ENCODE results near the gene FAM117B. TPM values are rescaled to one million over a fixed set of nuclear protein-coding genes. Genes with fewer than 3 reads are reported as not detected.

The FAM117B gene
- total and polyA plus RNA-seq, 3 experiments from 2014 or later = 5.9 to 8.0 (median 6.4) TPM

- H3K27ac Mint-ChIP-seq = peak overlapping the region in 2 of 8 donors; percentile 21 to 59
- H3K4me3 Mint-ChIP-seq = no peak overlapping the region
- no peaks in the 10 kb centered on the region for H3K36me3 ChIP-seq (ENCODE audit: insufficient read depth, low read length)
- H3K9me3 Mint-ChIP-seq = no peaks in the 10 kb centered on the region
- H3K4me3 ChIP-seq (ENCODE audit: low read length) = no peak overlapping the region
- no peak overlapping the region for H3K27ac ChIP-seq (ENCODE audit: low read depth, low read length)
- no peaks in the 10 kb centered on the region for H3K9me3 ChIP-seq (ENCODE audit: low read length)
- peaks cover 32 to 69% (median 39%) of the 10 kb centered on the region in 3 donors for H3K4me1 Mint-ChIP-seq
- peaks cover 24% of the 10 kb centered on the region for H3K4me1 ChIP-seq (ENCODE audit: insufficient read depth, low read length)
- H3K27me3 Mint-ChIP-seq = peaks cover 0 to 2% of the 10 kb centered on the region in 2 donors
- no peaks in the 10 kb centered on the region for H3K27me3 ChIP-seq (ENCODE audit: insufficient read depth, low read length, poor library complexity, severe bottlenecking)
- H3K36me3 Mint-ChIP-seq = no peaks in the 10 kb centered on the region
- DNase-seq = no peak
- CTCF ChIA-PET = no interaction called here
- POLR2A ChIA-PET = no interaction called here
Observed at GRCh38 chr2:202689898-202690297, 55.1 kb downstream of the FAM117B start.

GRCh38 chr2:202690321-202690900 lies 55.6 kb downstream of the FAM117B start:
- H3K27ac Mint-ChIP-seq = peak overlapping the region in 5 of 8 donors; percentile 1 to 59 (median 22)

GRCh38 chr2:202693503-202693902 lies 58.7 kb downstream of the FAM117B start:
- H3K27ac Mint-ChIP-seq = peak overlapping the region in 1 of 8 donors; percentile 69
- peaks cover 0 to 2% of the 10 kb centered on the region in 2 donors for H3K27me3 Mint-ChIP-seq
- POLR2A ChIA-PET = no interaction called here
- Histone ChIP-seq H3K9me3 (ENCODE audit: low read length) (no peaks in the 10 kb centered on the region), H3K27me3 (ENCODE audit: insufficient read depth, low read length, poor library complexity, severe bottlenecking) (no peaks in the 10 kb centered on the region), H3K36me3 (ENCODE audit: insufficient read depth, low read length) (no peaks in the 10 kb centered on the region), H3K27ac (ENCODE audit: low read depth, low read length) (no peak overlapping the region), H3K4me3 (ENCODE audit: low read length) (no peak overlapping the region), H3K4me1 (ENCODE audit: insufficient read depth, low read length) (peaks cover 19% of the 10 kb centered on the region)
- no peaks in the 10 kb centered on the region for H3K9me3 Mint-ChIP-seq
- no peak overlapping the region for H3K4me3 Mint-ChIP-seq
- peaks cover 31 to 59% (median 40%) of the 10 kb centered on the region in 3 donors for H3K4me1 Mint-ChIP-seq
- no peak for DNase-seq
- CTCF ChIA-PET = no interaction called here
- peaks cover 4 to 17% (median 4%) of the 10 kb centered on the region in 3 donors for H3K36me3 Mint-ChIP-seq

More at GRCh38 chr2:202690321-202690900, 55.6 kb downstream of the FAM117B start:
- H3K27ac ChIP-seq (ENCODE audit: low read depth, low read length) = no peak overlapping the region
- peaks cover 0 to 2% of the 10 kb centered on the region in 2 donors for H3K27me3 Mint-ChIP-seq
- POLR2A ChIA-PET = no interaction called here
- CTCF ChIA-PET = no interaction called here
- no peak overlapping the region for H3K4me3 ChIP-seq (ENCODE audit: low read length)
- H3K4me1 ChIP-seq (ENCODE audit: insufficient read depth, low read length) = peaks cover 24% of the 10 kb centered on the region
- no peaks in the 10 kb centered on the region for H3K27me3 ChIP-seq (ENCODE audit: insufficient read depth, low read length, poor library complexity, severe bottlenecking)
- H3K36me3 Mint-ChIP-seq = no peaks in the 10 kb centered on the region
- H3K9me3 Mint-ChIP-seq = no peaks in the 10 kb centered on the region
- H3K4me3 Mint-ChIP-seq = no peak overlapping the region
- no peaks in the 10 kb centered on the region for H3K36me3 ChIP-seq (ENCODE audit: insufficient read depth, low read length)
- peaks cover 34 to 74% (median 42%) of the 10 kb centered on the region in 3 donors for H3K4me1 Mint-ChIP-seq
- no peak for DNase-seq
- H3K9me3 ChIP-seq (ENCODE audit: low read length) = no peaks in the 10 kb centered on the region

GRCh38 chr2:202695166-202695565 lies 60.4 kb downstream of the FAM117B start:
- Histone ChIP-seq H3K4me1 (ENCODE audit: insufficient read depth, low read length) (peaks cover 22% of the 10 kb centered on the region), H3K4me3 (ENCODE audit: low read length) (no peak overlapping the region), H3K9me3 (ENCODE audit: low read length) (no peaks in the 10 kb centered on the region), H3K36me3 (ENCODE audit: insufficient read depth, low read length) (no peaks in the 10 kb centered on the region), H3K27me3 (ENCODE audit: insufficient read depth, low read length, poor library complexity, severe bottlenecking) (no peaks in the 10 kb centered on the region), H3K27ac (ENCODE audit: low read depth, low read length) (no peak overlapping the region)
- ChIA-PET CTCF (no interaction called here), POLR2A (no interaction called here)
- Mint-ChIP-seq H3K4me3 (no peak overlapping the region), H3K4me1 (peaks cover 31 to 51% (median 33%) of the 10 kb centered on the region in 3 donors), H3K36me3 (peaks cover 4 to 20% (median 4%) of the 10 kb centered on the region in 3 donors), H3K27ac (peak overlapping the region in 1 of 8 donors; percentile 54), H3K27me3 (peaks cover 0 to 2% of the 10 kb centered on the region in 2 donors), H3K9me3 (no peaks in the 10 kb centered on the region)
- DNase-seq = no peak

- POLR2A ChIA-PET = interaction anchor here (0.7 to 1.0 kb wide), 2 partner anchors 65 to 1787 kb away, joined by 3 to 6 read pairs; partner anchors contain the start of gene FAM117B
- Mint-ChIP-seq H3K4me3 (no peak overlapping the region), H3K36me3 (peaks cover 4 to 24% (median 8%) of the 10 kb centered on the region in 3 donors), H3K4me1 (peaks cover 31 to 52% (median 49%) of the 10 kb centered on the region in 3 donors), H3K27me3 (no peaks in the 10 kb centered on the region), H3K9me3 (no peaks in the 10 kb centered on the region), H3K27ac (peak overlapping the region in 4 of 8 donors; percentile 39 to 64 (median 46))
- peaks cover 12% of the 10 kb centered on the region for H3K4me1 ChIP-seq (ENCODE audit: insufficient read depth, low read length)
- no peaks in the 10 kb centered on the region for H3K27me3 ChIP-seq (ENCODE audit: insufficient read depth, low read length, poor library complexity, severe bottlenecking)
- no peak overlapping the region for H3K27ac ChIP-seq (ENCODE audit: low read depth, low read length)
- CTCF ChIA-PET = interaction anchor here (0.7 to 3.0 kb wide), 4 partner anchors 31 to 128 kb away, joined by 3 to 25 read pairs (median 4); no protein-coding TSS in a partner anchor
- no peaks in the 10 kb centered on the region for H3K9me3 ChIP-seq (ENCODE audit: low read length)
- no peak for DNase-seq
- no peak overlapping the region for H3K4me3 ChIP-seq (ENCODE audit: low read length)
- no peaks in the 10 kb centered on the region for H3K36me3 ChIP-seq (ENCODE audit: insufficient read depth, low read length)
Observed at GRCh38 chr2:202700075-202700901, 65.5 kb downstream of the FAM117B start.

- H3K4me3 ChIP-seq (ENCODE audit: low read length) = no peak overlapping the region
- no peaks in the 10 kb centered on the region for H3K27me3 Mint-ChIP-seq
- H3K9me3 Mint-ChIP-seq = no peaks in the 10 kb centered on the region
- H3K36me3 Mint-ChIP-seq = peaks cover 2 to 13% (median 5%) of the 10 kb centered on the region in 3 donors
- H3K4me1 ChIP-seq (ENCODE audit: insufficient read depth, low read length) = peaks cover 16% of the 10 kb centered on the region
- peaks cover 39 to 56% (median 55%) of the 10 kb centered on the region in 3 donors for H3K4me1 Mint-ChIP-seq
- ChIA-PET CTCF (no interaction called here), POLR2A (no interaction called here)
- no peaks in the 10 kb centered on the region for H3K36me3 ChIP-seq (ENCODE audit: insufficient read depth, low read length)
- no peaks in the 10 kb centered on the region for H3K9me3 ChIP-seq (ENCODE audit: low read length)
- H3K27ac ChIP-seq (ENCODE audit: low read depth, low read length) = no peak overlapping the region
- peak overlapping the region in 1 of 8 donors; percentile 19 for H3K27ac Mint-ChIP-seq
- H3K4me3 Mint-ChIP-seq = no peak overlapping the region
- DNase-seq = no peak
- H3K27me3 ChIP-seq (ENCODE audit: insufficient read depth, low read length, poor library complexity, severe bottlenecking) = no peaks in the 10 kb centered on the region
Observed at GRCh38 chr2:202703091-202703490, 68.3 kb downstream of the FAM117B start.

GRCh38 chr2:202704248-202704647 lies 69.5 kb downstream of the FAM117B start:
- H3K27ac Mint-ChIP-seq = no peak overlapping the region
- H3K27me3 Mint-ChIP-seq = no peaks in the 10 kb centered on the region
- H3K4me1 Mint-ChIP-seq = peaks cover 43 to 57% (median 55%) of the 10 kb centered on the region in 3 donors

More at GRCh38 chr2:202704248-202704647, 69.5 kb downstream of the FAM117B start:
- H3K4me3 Mint-ChIP-seq = no peak overlapping the region
- peaks cover 16% of the 10 kb centered on the region for H3K4me1 ChIP-seq (ENCODE audit: insufficient read depth, low read length)
- no peak overlapping the region for H3K4me3 ChIP-seq (ENCODE audit: low read length)
- H3K36me3 Mint-ChIP-seq = peaks cover 5 to 9% (median 8%) of the 10 kb centered on the region in 3 donors
- no peaks in the 10 kb centered on the region for H3K27me3 ChIP-seq (ENCODE audit: insufficient read depth, low read length, poor library complexity, severe bottlenecking)
- H3K27ac ChIP-seq (ENCODE audit: low read depth, low read length) = no peak overlapping the region
- ChIA-PET POLR2A (interaction anchor here (1.1 kb wide), 1 partner anchor 69 kb away, joined by 3 read pairs; no protein-coding TSS in a partner anchor), CTCF (no interaction called here)
- H3K9me3 ChIP-seq (ENCODE audit: low read length) = no peaks in the 10 kb centered on the region
- DNase-seq = no peak
- no peaks in the 10 kb centered on the region for H3K9me3 Mint-ChIP-seq
- H3K36me3 ChIP-seq (ENCODE audit: insufficient read depth, low read length) = no peaks in the 10 kb centered on the region
